Jurkat, Clone E6-1 (cell line): ENCODE data around the gene GAS2L2.
"Not testable (repeated sequence)": the region's sequence is repeated elsewhere in the genome, so short reads cannot be mapped to it uniquely, and the experiment has no call there.

Experiments
- DNase-seq: peaks from one replicate; pipeline ENCODE4 v3.0.0-alpha.2; 2011; ENCODE audit warnings: low read depth, low spot score
- H3K4me3 ChIP-seq: 2 replicates; pipeline ENCODE4 v1.5.1; 2011; ENCODE audit warnings: mild to moderate bottlenecking, low read length, control low read depth, moderate library complexity

The GAS2L2 gene

GRCh38 chr17:35774499-35774898 is 21.5 kb upstream of the GAS2L2 start:
- DNase-seq = no peak
- H3K4me3 ChIP-seq = no peak overlapping the region

- no peak for DNase-seq
- H3K4me3 ChIP-seq = no peak overlapping the region
Measured at GRCh38 chr17:35773679-35774425, 20.8 kb upstream of the GAS2L2 start.

- H3K4me3 ChIP-seq = no peak overlapping the region
- peak; percentile 16 for DNase-seq
Measured at GRCh38 chr17:35773129-35773528, 20.1 kb upstream of the GAS2L2 start.

- no peak for DNase-seq
- no peak overlapping the region for H3K4me3 ChIP-seq
Measured at GRCh38 chr17:35769895-35770486, 17.0 kb upstream of the GAS2L2 start.

- no peak overlapping the region for H3K4me3 ChIP-seq
- no peak for DNase-seq
Measured at GRCh38 chr17:35768797-35769196, 15.8 kb upstream of the GAS2L2 start.

GRCh38 chr17:35766903-35767510 is 14.0 kb upstream of the GAS2L2 start:
- no peak overlapping the region for H3K4me3 ChIP-seq
- DNase-seq = no peak

- no peak overlapping the region for H3K4me3 ChIP-seq
- DNase-seq = no peak
Measured at GRCh38 chr17:35766489-35766877, 13.4 kb upstream of the GAS2L2 start.

GRCh38 chr17:35765756-35766488 is 12.9 kb upstream of the GAS2L2 start:
- no peak overlapping the region for H3K4me3 ChIP-seq
- DNase-seq = no peak

GRCh38 chr17:35765086-35765710 is 12.2 kb upstream of the GAS2L2 start:
- no peak for DNase-seq
- H3K4me3 ChIP-seq = peak overlapping the region; percentile 60

- peak overlapping the region; percentile 60 for H3K4me3 ChIP-seq
- DNase-seq = peak; percentile 83
Measured at GRCh38 chr17:35764123-35764991, 11.3 kb upstream of the GAS2L2 start.

- H3K4me3 ChIP-seq = peak overlapping the region; percentile 60
- DNase-seq = no peak
Measured at GRCh38 chr17:35763767-35764122, 10.7 kb upstream of the GAS2L2 start.

GRCh38 chr17:35761601-35762000 is 8.6 kb upstream of the GAS2L2 start:
- no peak overlapping the region for H3K4me3 ChIP-seq

GRCh38 chr17:35760587-35760986 is 7.5 kb upstream of the GAS2L2 start, which contains the start of gene C17orf50:
C17orf50 (plus strand) TSS chr17:35760887; CDS start chr17:35760942, 55 bp downstream.
- DNase-seq = no peak
- no peak within 1 kb of the TSS for H3K4me3 ChIP-seq

More at GRCh38 chr17:35761601-35762000, 8.6 kb upstream of the GAS2L2 start:
- no peak for DNase-seq

GRCh38 chr17:35757243-35757642 is 4.2 kb upstream of the GAS2L2 start:
- H3K4me3 ChIP-seq = no peak overlapping the region

GRCh38 chr17:35752471-35752870 is 568 bp downstream of the GAS2L2 start:
- H3K4me3 ChIP-seq = no peak overlapping the region
- DNase-seq = no peak

More at GRCh38 chr17:35757243-35757642, 4.2 kb upstream of the GAS2L2 start:
- DNase-seq = no peak

GRCh38 chr17:35751541-35751940 is 1.5 kb downstream of the GAS2L2 start:
- H3K4me3 ChIP-seq, DNase-seq: not testable (repeated sequence)

- DNase-seq = no peak
- no peak overlapping the region for H3K4me3 ChIP-seq
Measured at GRCh38 chr17:35750526-35751395, 2.3 kb downstream of the GAS2L2 start.
